Mucosa of rectum (tissue), 2 donors: ENCODE data around the gene OR10G3.
"Not testable (repeated sequence)": the region's sequence is repeated elsewhere in the genome, so short reads cannot be mapped to it uniquely, and the experiment has no call there.

Experiments
- H3K27ac ChIP-seq, 2 donors: one replicate each; pipeline ENCODE4 v1.7.0; 2013; ENCODE audit warnings: inconsistent platforms in 2 of 2, low read depth in 2 of 2, low read length in 2 of 2
- H3K27me3 ChIP-seq, 2 donors: one replicate each; pipeline ENCODE4 v1.7.0; 2013; ENCODE audit warnings: low read length in 2 of 2; ENCODE audit not compliant: control insufficient read depth in 2 of 2, insufficient read depth in 2 of 2
- H3K36me3 ChIP-seq, 2 donors: one replicate each; pipeline ENCODE4 v1.7.0; 2013; ENCODE audit warnings: low read length in 2 of 2; ENCODE audit not compliant: control insufficient read depth in 2 of 2, insufficient read depth in 2 of 2
- H3K4me1 ChIP-seq, 2 donors: one replicate each; pipeline ENCODE4 v1.7.0; 2013; ENCODE audit warnings: low read length in 2 of 2, mild to moderate bottlenecking in 1 of 2; ENCODE audit not compliant: control insufficient read depth in 2 of 2, insufficient read depth in 2 of 2
- H3K4me3 ChIP-seq, 2 donors: one replicate each; pipeline ENCODE4 v1.7.0; 2013; ENCODE audit warnings: low read length in 2 of 2
- H3K9ac ChIP-seq, 2 donors: one replicate each; pipeline ENCODE4 v1.7.0; 2013; ENCODE audit warnings: low read length in 2 of 2, low read depth in 1 of 2, mild to moderate bottlenecking in 1 of 2
- H3K9me3 ChIP-seq, 2 donors: one replicate each; pipeline ENCODE4 v1.7.0; 2013; ENCODE audit warnings: low read length in 2 of 2; ENCODE audit not compliant: control insufficient read depth in 2 of 2
- donor health status: healthy.
- donor health status: Normal muscosa, but diverticular disease.

OR10G3 gene

GRCh38 chr14:21579976-21580375, at the start of gene OR10G3:
OR10G3 (minus strand) TSS chr14:21580076; CDS start chr14:21570744, 9,332 bp downstream.
- no peaks in the 10 kb centered on the region for H3K27me3 ChIP-seq
- no peaks in the 10 kb centered on the region for H3K9me3 ChIP-seq
- no peak within 1 kb of the TSS for H3K4me3 ChIP-seq
- H3K4me1 ChIP-seq, result no peaks in the 10 kb centered on the region
- H3K9ac ChIP-seq, result no peak within 1 kb of the TSS
- no peak within 1 kb of the TSS for H3K27ac ChIP-seq
- H3K36me3 ChIP-seq, result no peaks in the 10 kb centered on the region

GRCh38 chr14:21626491-21627230, 46.8 kb upstream of the OR10G3 start:
- no peak overlapping the region for H3K4me3 ChIP-seq
- no peak overlapping the region for H3K9ac ChIP-seq
- no peaks in the 10 kb centered on the region for H3K4me1 ChIP-seq
- H3K9me3 ChIP-seq, result no peaks in the 10 kb centered on the region
- H3K27me3 ChIP-seq, result no peaks in the 10 kb centered on the region
- no peak overlapping the region for H3K27ac ChIP-seq
- no peaks in the 10 kb centered on the region for H3K36me3 ChIP-seq

- H3K9me3 ChIP-seq, result no peaks in the 10 kb centered on the region
- no peaks in the 10 kb centered on the region for H3K27me3 ChIP-seq
- H3K4me3 ChIP-seq, result no peak overlapping the region
- no peak overlapping the region for H3K27ac ChIP-seq
- H3K9ac ChIP-seq, result no peak overlapping the region
- H3K36me3 ChIP-seq, result no peaks in the 10 kb centered on the region
- no peaks in the 10 kb centered on the region for H3K4me1 ChIP-seq
Observed at GRCh38 chr14:21617614-21618013, 37.7 kb upstream of the OR10G3 start.

GRCh38 chr14:21614240-21614639, 34.4 kb upstream of the OR10G3 start:
- Histone ChIP-seq H3K27ac (no peak overlapping the region), H3K4me3 (no peak overlapping the region), H3K27me3 (no peaks in the 10 kb centered on the region), H3K9me3 (no peaks in the 10 kb centered on the region), H3K9ac (no peak overlapping the region), H3K4me1 (no peaks in the 10 kb centered on the region), H3K36me3 (no peaks in the 10 kb centered on the region)

- no peaks in the 10 kb centered on the region for H3K4me1 ChIP-seq
- H3K4me3 ChIP-seq, result no peak overlapping the region
- H3K27me3 ChIP-seq, result no peaks in the 10 kb centered on the region
- H3K9ac ChIP-seq, result no peak overlapping the region
- no peaks in the 10 kb centered on the region for H3K36me3 ChIP-seq
- H3K27ac ChIP-seq, result no peak overlapping the region
- H3K9me3 ChIP-seq, result no peaks in the 10 kb centered on the region
Observed at GRCh38 chr14:21612324-21612723, 32.4 kb upstream of the OR10G3 start.

GRCh38 chr14:21602181-21602580, 22.3 kb upstream of the OR10G3 start:
- H3K4me3 ChIP-seq, H3K9ac ChIP-seq, H3K36me3 ChIP-seq, H3K27me3 ChIP-seq, H3K4me1 ChIP-seq, H3K9me3 ChIP-seq, H3K27ac ChIP-seq: not testable (repeated sequence)

GRCh38 chr14:21589317-21589716, 9.4 kb upstream of the OR10G3 start:
- H3K4me1 ChIP-seq, result no peaks in the 10 kb centered on the region
- H3K9me3 ChIP-seq, result peaks cover 3 to 7% of the 10 kb centered on the region in 2 donors
- no peaks in the 10 kb centered on the region for H3K36me3 ChIP-seq
- no peak overlapping the region for H3K4me3 ChIP-seq
- H3K27me3 ChIP-seq, result peaks cover 0 to 3% of the 10 kb centered on the region in 2 donors
- H3K9ac ChIP-seq, result no peak overlapping the region
- no peak overlapping the region for H3K27ac ChIP-seq

- H3K4me3 ChIP-seq, result no peak overlapping the region
- no peaks in the 10 kb centered on the region for H3K9me3 ChIP-seq
- H3K27ac ChIP-seq, result no peak overlapping the region
- no peaks in the 10 kb centered on the region for H3K4me1 ChIP-seq
- no peaks in the 10 kb centered on the region for H3K27me3 ChIP-seq
- no peaks in the 10 kb centered on the region for H3K36me3 ChIP-seq
- no peak overlapping the region for H3K9ac ChIP-seq
Observed at GRCh38 chr14:21575661-21576060, 4.2 kb downstream of the OR10G3 start.

GRCh38 chr14:21572604-21573003, 7.3 kb downstream of the OR10G3 start:
- Histone ChIP-seq H3K9ac (no peak overlapping the region), H3K36me3 (no peaks in the 10 kb centered on the region), H3K4me1 (no peaks in the 10 kb centered on the region), H3K9me3 (no peaks in the 10 kb centered on the region), H3K27ac (no peak overlapping the region), H3K27me3 (peaks cover 0 to 2% of the 10 kb centered on the region in 2 donors), H3K4me3 (no peak overlapping the region)

- no peak overlapping the region for H3K4me3 ChIP-seq
- H3K4me1 ChIP-seq, result peaks cover 4 to 5% of the 10 kb centered on the region in 2 donors
- no peaks in the 10 kb centered on the region for H3K36me3 ChIP-seq
- H3K9me3 ChIP-seq, result no peaks in the 10 kb centered on the region
- no peak overlapping the region for H3K27ac ChIP-seq
- H3K27me3 ChIP-seq, result no peaks in the 10 kb centered on the region
- H3K9ac ChIP-seq, result no peak overlapping the region
Observed at GRCh38 chr14:21558703-21559170, 21.1 kb downstream of the OR10G3 start.
